ENCODE data around the gene PROM1.

PROM1 gene

GRCh38 chr4:16124232-16124631 lies 40.4 kb upstream of the PROM1 start:
- no peak overlapping the region for H3K4me3 ChIP-seq (ENCODE audit: low read depth, low read length, poor library complexity, severe bottlenecking)

GRCh38 chr4:16123356-16124084 lies 39.7 kb upstream of the PROM1 start:
- H3K27ac ChIP-seq (ENCODE audit: low read depth, low read length, poor library complexity, severe bottlenecking): no peak overlapping the region
- no peaks in the 10 kb centered on the region for H3K79me2 ChIP-seq (ENCODE audit: insufficient read depth, low read length)
- H3K9me3 ChIP-seq (ENCODE audit: low read length): no peaks in the 10 kb centered on the region
- H3K36me3 ChIP-seq (ENCODE audit: insufficient read depth, low read length): no peaks in the 10 kb centered on the region
- no peaks in the 10 kb centered on the region for H3F3A ChIP-seq (ENCODE audit: insufficient read depth, low read length)
- H3K27me3 ChIP-seq (ENCODE audit: insufficient read depth, low read length): no peaks in the 10 kb centered on the region
- no peak overlapping the region for H2AFZ ChIP-seq (ENCODE audit: low read length)
- H3K9ac ChIP-seq (ENCODE audit: low read length): no peak overlapping the region
- no peaks in the 10 kb centered on the region for H4K20me1 ChIP-seq (ENCODE audit: insufficient read depth, low read length)
- H3K4me2 ChIP-seq (ENCODE audit: low read length): peak overlapping the region; percentile 9; the same call in 1 of the 2 replicates
- peaks cover 12% of the 10 kb centered on the region for H3K4me1 ChIP-seq (ENCODE audit: insufficient read depth, low read length, severe bottlenecking)
- TF ChIP-seq CTCF (IDR thresholded peaks at IDR 0.05; ENCODE audit: low read length) (no peak), EZH2 (IDR thresholded peaks at IDR 0.05; ENCODE audit: borderline replicate concordance, low read length) (no peak)
- no peak overlapping the region for H3K4me3 ChIP-seq (ENCODE audit: low read depth, low read length, poor library complexity, severe bottlenecking)
- no peaks in the 10 kb centered on the region for H3K9me2 ChIP-seq (ENCODE audit: low read depth, low read length)

More at GRCh38 chr4:16124232-16124631, 40.4 kb upstream of the PROM1 start:
- Histone ChIP-seq H3K36me3 (ENCODE audit: insufficient read depth, low read length) (no peaks in the 10 kb centered on the region), H3F3A (ENCODE audit: insufficient read depth, low read length) (no peaks in the 10 kb centered on the region), H3K9ac (ENCODE audit: low read length) (no peak overlapping the region), H3K4me1 (ENCODE audit: insufficient read depth, low read length, severe bottlenecking) (peaks cover 12% of the 10 kb centered on the region), H3K9me3 (ENCODE audit: low read length) (no peaks in the 10 kb centered on the region), H3K27ac (ENCODE audit: low read depth, low read length, poor library complexity, severe bottlenecking) (no peak overlapping the region), H3K4me2 (ENCODE audit: low read length) (no peak overlapping the region), H3K79me2 (ENCODE audit: insufficient read depth, low read length) (no peaks in the 10 kb centered on the region), H4K20me1 (ENCODE audit: insufficient read depth, low read length) (no peaks in the 10 kb centered on the region), H3K27me3 (ENCODE audit: insufficient read depth, low read length) (no peaks in the 10 kb centered on the region), H3K9me2 (ENCODE audit: low read depth, low read length) (no peaks in the 10 kb centered on the region), H2AFZ (ENCODE audit: low read length) (no peak overlapping the region)
- TF ChIP-seq CTCF (IDR thresholded peaks at IDR 0.05; ENCODE audit: low read length): no peak
- no peak for TF ChIP-seq EZH2 (IDR thresholded peaks at IDR 0.05; ENCODE audit: borderline replicate concordance, low read length)

GRCh38 chr4:16122784-16123183 lies 39.0 kb upstream of the PROM1 start:
- H3K9ac ChIP-seq (ENCODE audit: low read length): no peak overlapping the region
- TF ChIP-seq CTCF (IDR thresholded peaks at IDR 0.05; ENCODE audit: low read length) (no peak), EZH2 (IDR thresholded peaks at IDR 0.05; ENCODE audit: borderline replicate concordance, low read length) (no peak)

More at GRCh38 chr4:16122784-16123183, 39.0 kb upstream of the PROM1 start:
- Histone ChIP-seq H4K20me1 (ENCODE audit: insufficient read depth, low read length) (no peaks in the 10 kb centered on the region), H3K4me1 (ENCODE audit: insufficient read depth, low read length, severe bottlenecking) (peaks cover 12% of the 10 kb centered on the region), H2AFZ (ENCODE audit: low read length) (no peak overlapping the region), H3K9me2 (ENCODE audit: low read depth, low read length) (no peaks in the 10 kb centered on the region), H3K9me3 (ENCODE audit: low read length) (no peaks in the 10 kb centered on the region), H3K27ac (ENCODE audit: low read depth, low read length, poor library complexity, severe bottlenecking) (no peak overlapping the region), H3K4me2 (ENCODE audit: low read length) (peak overlapping the region; percentile 9; the same call in 1 of the 2 replicates), H3K79me2 (ENCODE audit: insufficient read depth, low read length) (no peaks in the 10 kb centered on the region), H3K36me3 (ENCODE audit: insufficient read depth, low read length) (no peaks in the 10 kb centered on the region), H3K4me3 (ENCODE audit: low read depth, low read length, poor library complexity, severe bottlenecking) (no peak overlapping the region), H3K27me3 (ENCODE audit: insufficient read depth, low read length) (no peaks in the 10 kb centered on the region), H3F3A (ENCODE audit: insufficient read depth, low read length) (no peaks in the 10 kb centered on the region)

Data from OCI-LY1 (cell line).